Right ventricle myocardium superior (tissue), 1 donor: Measurements from ENCODE around the gene SDS. TPM values are rescaled to one million over a fixed set of nuclear protein-coding genes. Genes with fewer than 3 reads are reported as not detected.
"Not testable (repeated sequence)": the region's sequence is repeated elsewhere in the genome, so short reads cannot be mapped to it uniquely, and the experiment has no call there.

Source experiments
- ATAC-seq: fragments of 200-7000 bp; cut with Tn5 transposase; one replicate; pipeline ENCODE4 v1.9.1; 2020; ENCODE audit warnings: mild to moderate bottlenecking; ENCODE audit not compliant: poor library complexity
- DNase-seq: peaks from one replicate; pipeline ENCODE4 v3.0.0-alpha.2; 2020
- intact Hi-C: fragments of 100-400 bp; cut with DNase I; formaldehyde crosslinking; loops from one replicate; pipeline ENCODE4 v1.11.2; 2022
- total RNA-seq: library from RNA; stranded (reverse); fragmentation: NEBNext Ultra II Directional; extraction: Animal tissue kit (Norgen Biotek cat#: 25700); gene quantifications from one replicate; pipeline ENCODE4 v1.2.1, GENCODE V29; 2021
- donor health status: DM: no; HTN: yes; CAD: no; lungs with severe emphysema.

SDS gene
- total RNA-seq, 1 donor from 2014 or later: not detected

- ATAC-seq: no peak
- intact Hi-C loops: no loop called here
- no peak for DNase-seq
These were observed 41.9 kb downstream of the SDS start for GRCh38 chr12:113361574-113362370.

- DNase-seq (no peak), ATAC-seq (no peak)
- intact Hi-C loops: no loop called here
These were observed 43.5 kb downstream of the SDS start for GRCh38 chr12:113359939-113360748.

- ATAC-seq: peak; percentile 51
- peak; percentile 81 for DNase-seq
- intact Hi-C loops: no loop called here
These were observed 44.4 kb downstream of the SDS start for GRCh38 chr12:113359133-113359938.

- ATAC-seq (peak; percentile 98), DNase-seq (peak; percentile 97)
- intact Hi-C loops: no loop called here
These were observed 45.1 kb downstream of the SDS start, which contains the start of gene PLBD2 for GRCh38 chr12:113358381-113359132. Gene PLBD2, plus strand, starts transcription at chr12:113358587. Its CDS starts 14 bp downstream, at chr12:113358601.

GRCh38 chr12:113354192-113354591 is 49.5 kb downstream of the SDS start:
- ATAC-seq, DNase-seq, intact Hi-C loops: not testable (repeated sequence)

- no peak for DNase-seq
- no peak for ATAC-seq
- intact Hi-C loops: no loop called here
These were observed 52.6 kb downstream of the SDS start for GRCh38 chr12:113351089-113351488.

- ATAC-seq: no peak
These were observed 54.7 kb downstream of the SDS start for GRCh38 chr12:113348849-113349536.

GRCh38 chr12:113347892-113348291 is 55.8 kb downstream of the SDS start:
- DNase-seq: no peak
- intact Hi-C loops: no loop called here

More at GRCh38 chr12:113348849-113349536, 54.7 kb downstream of the SDS start:
- DNase-seq: no peak
- intact Hi-C loops: no loop called here

GRCh38 chr12:113347107-113347506 is 56.6 kb downstream of the SDS start:
- no peak for ATAC-seq
- DNase-seq: no peak
- intact Hi-C loops: no loop called here

More at GRCh38 chr12:113347892-113348291, 55.8 kb downstream of the SDS start:
- no peak for ATAC-seq

- intact Hi-C loops: no loop called here
- DNase-seq (no peak), ATAC-seq (no peak)
These were observed 57.3 kb downstream of the SDS start for GRCh38 chr12:113346353-113346752.

- DNase-seq (no peak), ATAC-seq (no peak)
- intact Hi-C loops: no loop called here
These were observed 58.4 kb downstream of the SDS start for GRCh38 chr12:113345318-113345717.

Other genes starting within 250 kb of the SDS start
- 33.6 TPM for gene DDX54, start 218.4 kb downstream of the SDS start, total RNA-seq
- gene RITA1, start 218.2 kb downstream of the SDS start, total RNA-seq: 16.3 TPM
- 128 TPM for gene TPCN1, start 182.4 kb downstream of the SDS start, total RNA-seq
- gene SLC8B1, start 68.8 kb downstream of the SDS start, total RNA-seq: 12.3 TPM
- gene PLBD2, start 45.3 kb downstream of the SDS start, total RNA-seq: 40.2 TPM
- gene SDSL, start 18.5 kb upstream of the SDS start, total RNA-seq: 6.3 TPM
- gene LHX5, start 68.0 kb upstream of the SDS start, total RNA-seq: not detected